ENCODE measurements around the gene CELF4.

The CELF4 gene

DNA sequence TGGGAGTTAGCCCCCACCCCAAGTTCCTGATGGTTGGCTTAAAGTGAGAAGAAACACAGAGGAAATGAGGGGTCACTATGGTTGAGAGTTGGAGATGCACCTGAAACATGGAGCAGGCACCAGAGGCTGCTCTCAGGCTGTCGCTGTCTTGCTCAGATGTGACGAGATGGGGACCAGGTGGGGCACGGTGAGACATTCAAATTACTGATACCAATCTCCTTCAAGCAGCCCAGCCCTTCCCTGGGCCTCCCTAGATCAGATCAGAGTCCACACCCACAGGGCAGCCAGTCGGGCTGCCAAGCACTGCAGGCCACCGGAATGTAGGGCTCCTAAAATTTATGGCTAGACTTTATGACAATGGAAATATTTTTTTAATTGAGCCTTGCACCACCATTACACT is 176.6 kb downstream of the CELF4 start:
- Histone ChIP-seq H3K36me3 (no peaks in the 10 kb centered on the region), H3K4me1 (peaks cover 0 to 13% (median 6%) of the 10 kb centered on the region in 10 experiments; a peak in 9 of 20 replicates), H3K27ac (no peak overlapping the region), H3K9ac (no peak overlapping the region), H3K9me3 (replicated peaks in 1 of 11) (peaks cover 16 to 20% (median 18%) of the 10 kb centered on the region in 11 experiments), H4K20me1 (no peaks in the 10 kb centered on the region; a peak in 1 of 22 replicates), H3K4me3 (no peak overlapping the region), H3K27me3 (peaks cover 14 to 22% (median 18%) of the 10 kb centered on the region in 11 experiments), H3K4me2 (no peak overlapping the region)
- no peak for TF ChIP-seq Cebpa-rat (IDR thresholded peaks at IDR 0.05)

DNA sequence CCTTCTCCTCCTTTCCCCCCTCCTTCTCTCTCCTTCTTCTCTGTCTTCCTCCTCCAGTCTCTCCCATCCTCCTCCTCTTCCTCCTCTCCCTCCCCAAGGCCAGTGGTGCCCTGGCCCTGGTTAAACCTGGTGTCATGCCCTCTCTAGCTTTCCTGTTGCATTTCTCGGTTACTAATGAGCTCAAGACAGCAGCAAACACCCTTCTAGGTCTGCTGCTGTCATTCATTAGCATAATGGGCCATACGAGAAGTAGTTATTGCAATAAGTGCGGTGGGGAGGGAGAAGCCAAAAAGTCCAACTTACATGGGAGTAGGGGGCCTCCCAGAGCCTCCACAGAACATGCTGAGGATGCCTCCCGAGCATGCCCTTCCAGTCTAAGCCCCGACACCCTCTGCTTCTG is 177.2 kb downstream of the CELF4 start:
- no peak overlapping the region for H3K27ac ChIP-seq
- H3K4me2 ChIP-seq, result no peak overlapping the region
- no peak overlapping the region for H3K4me3 ChIP-seq
- no peaks in the 10 kb centered on the region; a peak in 1 of 22 replicates for H4K20me1 ChIP-seq
- no peaks in the 10 kb centered on the region for H3K36me3 ChIP-seq
- no peak overlapping the region for H3K9ac ChIP-seq
- TF ChIP-seq Cebpa-rat (IDR thresholded peaks at IDR 0.05), result no peak
- H3K27me3 ChIP-seq, result peaks cover 8 to 15% (median 11%) of the 10 kb centered on the region in 11 experiments
- H3K9me3 ChIP-seq (replicated peaks in 1 of 11), result peaks cover 16 to 20% (median 18%) of the 10 kb centered on the region in 11 experiments
- peaks cover 0 to 10% (median 3%) of the 10 kb centered on the region in 10 experiments; a peak in 8 of 20 replicates for H3K4me1 ChIP-seq

DNA sequence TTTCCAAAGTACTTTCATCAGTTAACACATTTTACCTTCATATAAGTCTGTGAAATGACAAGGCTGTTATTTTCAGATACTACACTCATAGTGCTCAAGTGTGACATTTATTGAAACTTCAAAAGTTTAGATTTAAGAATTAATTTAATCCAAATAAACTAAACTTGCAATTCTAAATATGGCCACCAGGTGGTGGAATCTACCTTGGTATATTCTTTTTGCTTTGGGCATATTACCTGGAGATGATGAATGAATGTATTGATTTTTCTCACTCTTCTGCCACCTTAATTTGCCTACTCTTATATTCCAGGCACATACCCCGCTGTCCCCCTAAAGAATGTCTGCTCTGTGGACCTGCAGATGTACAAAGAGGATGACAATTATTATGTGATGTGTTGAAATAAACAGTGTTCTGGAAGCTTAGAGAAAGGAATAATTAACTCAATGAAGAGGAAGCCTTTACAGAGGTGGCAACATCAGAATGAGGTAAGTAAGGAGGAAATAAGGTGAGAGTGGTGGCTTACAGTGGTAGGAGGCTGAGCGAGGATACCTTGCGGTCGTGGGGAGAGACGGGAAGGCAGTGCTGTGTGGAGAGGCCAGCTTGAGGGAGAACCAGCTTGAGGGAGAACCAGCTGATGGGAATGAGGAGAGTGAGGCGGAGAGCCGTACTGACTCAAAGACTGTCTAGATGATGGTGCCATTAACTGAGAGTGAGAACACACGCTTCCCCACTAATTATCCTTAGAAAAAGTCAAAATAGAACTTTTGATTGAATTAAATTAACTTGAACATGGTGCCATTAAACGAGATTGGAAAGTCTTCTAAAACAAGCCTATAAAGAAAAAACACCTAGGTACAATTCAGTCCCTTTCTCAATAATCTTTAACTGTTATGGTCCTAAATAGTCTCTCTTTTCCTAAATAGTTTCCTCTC is 179.5 kb downstream of the CELF4 start:
- no peak overlapping the region for H3K9ac ChIP-seq
- H4K20me1 ChIP-seq, result no peaks in the 10 kb centered on the region
- no peak overlapping the region for H3K27ac ChIP-seq
- H3K4me3 ChIP-seq, result no peak overlapping the region
- no peak for TF ChIP-seq Cebpa-rat (IDR thresholded peaks at IDR 0.05)
- peaks cover 16 to 20% (median 18%) of the 10 kb centered on the region in 11 experiments for H3K9me3 ChIP-seq (replicated peaks in 1 of 11)
- H3K4me2 ChIP-seq, result no peak overlapping the region
- peaks cover 0 to 7% (median 0%) of the 10 kb centered on the region in 10 experiments; a peak in 4 of 20 replicates for H3K4me1 ChIP-seq
- H3K36me3 ChIP-seq, result no peaks in the 10 kb centered on the region
- no peaks in the 10 kb centered on the region for H3K27me3 ChIP-seq

DNA sequence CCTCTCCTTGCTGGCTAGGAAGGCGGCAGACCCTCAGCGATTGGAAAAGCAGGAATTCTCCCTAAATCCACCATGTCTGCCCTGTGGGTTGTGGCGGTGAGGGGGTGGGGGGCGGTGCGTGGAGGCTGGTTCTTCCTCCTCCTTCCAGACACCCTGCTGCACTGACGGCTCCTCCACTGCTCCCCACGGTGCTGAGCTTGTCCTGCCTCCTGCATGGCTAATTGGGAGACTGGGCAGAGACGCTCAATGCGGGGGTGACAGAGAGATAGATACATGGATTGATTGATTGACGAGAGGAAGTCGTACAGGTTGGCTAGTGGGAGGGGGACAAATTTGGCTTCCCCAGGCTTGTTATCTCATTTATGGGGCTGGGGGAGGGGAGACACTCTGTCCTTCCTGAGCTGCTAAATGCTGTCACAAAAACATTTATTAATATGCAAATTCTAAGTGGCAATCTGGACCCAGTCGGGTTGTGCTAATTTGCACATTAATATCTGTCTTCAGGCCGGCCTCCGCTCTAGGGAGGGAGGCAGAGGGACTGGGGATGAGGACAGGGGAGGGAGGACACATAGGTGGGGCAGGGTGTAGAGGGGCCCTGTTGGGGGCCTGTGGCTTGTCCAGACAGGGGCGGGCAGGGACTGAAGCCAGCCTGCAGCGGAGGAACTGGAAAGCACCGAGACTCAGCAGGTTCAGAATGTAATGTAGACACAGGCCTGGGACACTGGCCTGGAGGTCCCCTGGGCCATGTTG is 181.6 kb downstream of the CELF4 start:
- no peaks in the 10 kb centered on the region for H3K36me3 ChIP-seq
- no peak overlapping the region for H3K27ac ChIP-seq
- H3K4me2 ChIP-seq, result peak overlapping the region in 1 of 11 experiments; percentile 20; a peak in 1 of 22 replicates
- H3K4me3 ChIP-seq, result no peak overlapping the region
- H3K9me3 ChIP-seq (replicated peaks in 1 of 11), result peaks cover 2 to 6% (median 4%) of the 10 kb centered on the region in 11 experiments; a peak in 20 of 22 replicates
- no peaks in the 10 kb centered on the region; a peak in 1 of 22 replicates for H4K20me1 ChIP-seq
- no peaks in the 10 kb centered on the region for H3K27me3 ChIP-seq
- no peak for TF ChIP-seq Cebpa-rat (IDR thresholded peaks at IDR 0.05)
- no peak overlapping the region for H3K9ac ChIP-seq
- peaks cover 0 to 7% (median 0%) of the 10 kb centered on the region in 10 experiments; a peak in 4 of 20 replicates for H3K4me1 ChIP-seq

DNA sequence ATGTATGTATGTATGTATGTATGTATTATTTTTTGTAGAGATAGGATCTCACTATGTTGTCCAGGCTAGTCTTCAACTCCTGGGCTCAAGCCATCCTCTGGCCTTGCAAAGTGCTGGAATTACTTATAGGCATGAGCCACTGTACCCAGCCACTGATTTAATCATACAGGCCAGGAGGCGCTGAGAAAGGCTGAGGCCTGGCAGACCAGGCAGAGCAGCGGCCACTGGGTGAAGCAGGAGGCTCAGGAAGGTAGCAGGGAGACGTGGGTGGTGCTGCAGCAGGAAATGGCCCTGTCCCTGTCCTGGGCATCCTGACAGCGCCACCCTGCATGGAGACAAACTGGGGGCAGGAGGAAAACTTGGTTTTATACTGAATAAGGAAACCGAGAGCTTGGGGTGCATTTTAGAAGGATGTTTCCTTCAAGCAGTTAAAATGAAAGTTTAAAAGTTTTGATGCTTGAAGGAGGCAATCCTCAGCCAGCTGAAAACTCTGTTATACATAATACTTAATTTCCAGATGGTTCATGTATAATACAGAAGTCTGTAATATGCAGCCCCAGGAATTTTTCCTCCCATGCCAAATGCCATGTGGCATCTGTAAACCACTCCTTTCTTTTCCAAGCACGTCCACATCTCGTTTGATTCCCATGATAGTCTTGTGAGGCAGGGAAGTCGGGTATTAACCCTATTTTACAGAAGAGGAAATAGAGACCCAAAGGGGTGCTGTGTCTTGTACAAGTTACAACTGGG is 182.4 kb downstream of the CELF4 start:
- no peaks in the 10 kb centered on the region for H3K9me3 ChIP-seq (replicated peaks in 1 of 11)
- no peak for TF ChIP-seq Cebpa-rat (IDR thresholded peaks at IDR 0.05)
- H3K27ac ChIP-seq, result no peak overlapping the region
- no peak overlapping the region for H3K4me3 ChIP-seq
- H3K9ac ChIP-seq, result no peak overlapping the region
- H3K4me2 ChIP-seq, result no peak overlapping the region
- no peaks in the 10 kb centered on the region; a peak in 1 of 22 replicates for H4K20me1 ChIP-seq
- H3K27me3 ChIP-seq, result peaks cover 0 to 1% (median 0%) of the 10 kb centered on the region in 11 experiments; a peak in 1 of 22 replicates
- no peaks in the 10 kb centered on the region for H3K36me3 ChIP-seq
- peaks cover 0 to 7% (median 0%) of the 10 kb centered on the region in 10 experiments; a peak in 4 of 20 replicates for H3K4me1 ChIP-seq

DNA sequence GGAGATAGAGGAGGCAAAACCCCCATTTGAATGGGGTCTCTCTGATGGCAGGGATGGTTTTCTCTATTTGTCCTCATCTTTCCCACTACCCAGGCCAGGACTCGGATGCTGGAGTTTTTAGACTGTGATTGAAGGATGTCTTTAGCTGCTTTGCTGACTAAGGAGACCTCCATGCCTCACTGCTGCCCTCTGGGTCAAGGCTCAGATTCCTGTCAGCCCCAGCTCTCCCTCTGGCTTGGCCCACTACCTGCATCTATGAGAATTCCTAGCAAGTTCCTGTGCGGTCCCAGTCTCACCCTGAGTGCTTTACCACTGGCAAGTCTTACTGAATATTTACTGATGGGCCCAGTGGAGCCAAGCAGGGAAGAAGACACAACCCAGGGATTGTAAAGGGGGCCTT is 184.0 kb downstream of the CELF4 start:
- peaks cover 0 to 12% (median 0%) of the 10 kb centered on the region in 11 experiments; a peak in 2 of 22 replicates for H3K27me3 ChIP-seq
- H3K36me3 ChIP-seq, result no peaks in the 10 kb centered on the region
- no peaks in the 10 kb centered on the region; a peak in 1 of 22 replicates for H4K20me1 ChIP-seq
- TF ChIP-seq Cebpa-rat (IDR thresholded peaks at IDR 0.05), result no peak
- no peak overlapping the region for H3K9ac ChIP-seq
- H3K4me3 ChIP-seq, result no peak overlapping the region
- no peaks in the 10 kb centered on the region for H3K9me3 ChIP-seq (replicated peaks in 1 of 11)
- H3K4me1 ChIP-seq, result peaks cover 0 to 7% (median 0%) of the 10 kb centered on the region in 10 experiments; a peak in 4 of 20 replicates
- no peak overlapping the region for H3K27ac ChIP-seq
- no peak overlapping the region for H3K4me2 ChIP-seq

DNA sequence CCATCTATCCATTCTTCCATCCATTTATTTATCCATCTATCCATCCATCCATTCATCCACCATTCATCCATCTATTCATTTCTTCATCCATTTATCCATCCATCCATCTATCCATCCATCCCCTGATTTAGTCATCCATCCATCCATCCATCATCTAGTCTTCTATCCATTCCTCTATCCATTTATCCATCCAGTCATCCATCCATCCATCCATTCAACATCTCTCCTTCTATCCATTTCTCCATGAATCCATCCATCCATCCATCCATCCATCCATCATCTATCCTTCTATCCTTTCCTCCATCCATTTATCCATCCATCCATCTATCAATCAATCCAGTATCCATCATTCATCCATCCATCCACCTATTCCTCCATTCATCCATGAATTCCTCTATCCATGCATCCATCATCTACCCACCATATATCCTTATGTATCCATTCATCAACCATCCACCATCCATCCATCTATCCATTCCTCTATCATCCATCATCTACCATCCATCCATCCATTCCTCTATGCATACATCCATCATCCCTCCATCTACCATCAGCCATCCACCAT is 185.0 kb downstream of the CELF4 start:
- peaks cover 0 to 12% (median 0%) of the 10 kb centered on the region in 11 experiments; a peak in 2 of 22 replicates for H3K27me3 ChIP-seq
- no peak overlapping the region for H3K4me2 ChIP-seq
- peaks cover 0 to 7% (median 0%) of the 10 kb centered on the region in 10 experiments; a peak in 4 of 20 replicates for H3K4me1 ChIP-seq
- no peak overlapping the region for H3K27ac ChIP-seq
- H3K9me3 ChIP-seq (replicated peaks in 1 of 11), result no peaks in the 10 kb centered on the region
- no peak overlapping the region for H3K4me3 ChIP-seq
- TF ChIP-seq Cebpa-rat (IDR thresholded peaks at IDR 0.05), result no peak
- no peak overlapping the region for H3K9ac ChIP-seq
- no peaks in the 10 kb centered on the region for H3K36me3 ChIP-seq
- H4K20me1 ChIP-seq, result no peaks in the 10 kb centered on the region; a peak in 2 of 22 replicates

DNA sequence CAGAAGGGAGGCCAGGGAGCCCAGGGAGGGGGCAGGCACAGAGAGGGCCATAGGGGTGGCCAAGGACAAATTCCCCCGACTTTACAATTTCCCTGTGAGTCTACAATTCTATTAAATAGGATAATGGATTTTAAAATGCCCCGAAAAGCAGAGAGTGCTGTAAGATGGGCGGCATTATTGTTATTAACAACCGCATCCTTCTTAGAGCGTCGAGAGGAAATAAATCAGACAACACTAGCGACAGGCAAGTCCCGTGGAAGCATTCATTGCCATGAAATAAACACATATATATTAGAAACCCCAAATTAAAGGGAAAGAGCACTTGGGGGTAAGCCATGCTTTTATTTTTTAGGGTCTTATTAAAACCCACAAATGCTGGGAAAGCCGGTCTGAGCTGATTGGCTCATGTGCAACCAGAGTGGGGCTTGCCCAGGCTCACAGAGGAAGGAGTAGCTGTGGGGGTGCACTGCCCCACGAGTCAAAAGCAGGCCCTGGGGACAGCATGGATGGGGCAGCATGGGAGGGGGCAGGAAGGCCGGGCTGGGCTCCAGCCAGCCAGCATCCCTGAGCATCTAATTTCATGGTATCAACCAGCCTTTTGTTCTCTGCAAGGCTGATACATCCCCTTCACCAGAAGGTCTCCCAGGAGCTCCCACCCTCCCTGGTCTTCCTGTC is 187.1 kb downstream of the CELF4 start:
- H3K4me2 ChIP-seq, result no peak overlapping the region
- peaks cover 0 to 12% (median 0%) of the 10 kb centered on the region in 11 experiments; a peak in 2 of 22 replicates for H3K27me3 ChIP-seq
- TF ChIP-seq Cebpa-rat (IDR thresholded peaks at IDR 0.05), result no peak
- H3K4me1 ChIP-seq, result no peaks in the 10 kb centered on the region
- H3K36me3 ChIP-seq, result no peaks in the 10 kb centered on the region
- no peak overlapping the region for H3K4me3 ChIP-seq
- H3K9ac ChIP-seq, result no peak overlapping the region
- H3K27ac ChIP-seq, result no peak overlapping the region
- H3K9me3 ChIP-seq (replicated peaks in 1 of 11), result no peaks in the 10 kb centered on the region
- H4K20me1 ChIP-seq, result no peaks in the 10 kb centered on the region; a peak in 2 of 22 replicates

Measured in BLaER1 treated with 17β-estradiol and CSF1 and Interleukin-3, amounts not matched to agents 10 nM and 100 nM (cell line).